Measurements from ENCODE around the gene BMP10. TPM values are rescaled to one million over a fixed set of nuclear protein-coding genes. Genes with fewer than 3 reads are reported as not detected.

Gene BMP10
- total and polyA plus RNA-seq, 4 experiments from 2014 or later: not detected

GRCh38 chr2:68865108-68865507 is 6.1 kb downstream of the BMP10 start:
- no peaks in the 10 kb centered on the region for H3K9me3 Mint-ChIP-seq
- intact Hi-C loops (cut with micrococcal nuclease): no loop called here
- H3K4me1 ChIP-seq (ENCODE audit: insufficient read depth, low read length): no peaks in the 10 kb centered on the region

GRCh38 chr2:68863996-68864395 is 7.2 kb downstream of the BMP10 start:
- Mint-ChIP-seq H3K36me3 (no peaks in the 10 kb centered on the region), H3K9me3 (no peaks in the 10 kb centered on the region), H3K27ac (no peak overlapping the region), H3K27me3 (no peaks in the 10 kb centered on the region), H3K4me1 (no peaks in the 10 kb centered on the region), H3K4me3 (no peak overlapping the region)
- Histone ChIP-seq H3K27me3 (ENCODE audit: insufficient read depth, low read length) (no peaks in the 10 kb centered on the region), H3K27ac (ENCODE audit: low read depth, low read length) (no peak overlapping the region), H3K4me3 (ENCODE audit: low read length in 2 of 2) (no peak overlapping the region), H3K36me3 (ENCODE audit: insufficient read depth, low read length) (no peaks in the 10 kb centered on the region), H3K9me3 (ENCODE audit: control insufficient read depth in 1 of 2, low read length in 2 of 2) (no peaks in the 10 kb centered on the region), H3K4me1 (ENCODE audit: insufficient read depth, low read length) (no peaks in the 10 kb centered on the region)
- DNase-seq: no peak
- ChIA-PET CTCF (ENCODE audit: partially characterized antibody) (no interaction called here), POLR2A (ENCODE audit: partially characterized antibody) (no interaction called here)
- intact Hi-C loops (cut with micrococcal nuclease): no loop called here

More at GRCh38 chr2:68865108-68865507, 6.1 kb downstream of the BMP10 start:
- H3K9me3 ChIP-seq (ENCODE audit: control insufficient read depth in 1 of 2, low read length in 2 of 2): no peaks in the 10 kb centered on the region
- no peaks in the 10 kb centered on the region for H3K27me3 Mint-ChIP-seq
- peaks cover 0 to 4% (median under 1%) of the 10 kb centered on the region in 4 donors for H3K4me1 Mint-ChIP-seq
- H3K36me3 Mint-ChIP-seq: no peaks in the 10 kb centered on the region
- no peak overlapping the region for H3K27ac ChIP-seq (ENCODE audit: low read depth, low read length)
- H3K36me3 ChIP-seq (ENCODE audit: insufficient read depth, low read length): no peaks in the 10 kb centered on the region
- no peak for DNase-seq
- CTCF ChIA-PET (ENCODE audit: partially characterized antibody): no interaction called here
- no peak overlapping the region for H3K4me3 ChIP-seq (ENCODE audit: low read length in 2 of 2)
- no peak overlapping the region for H3K27ac Mint-ChIP-seq
- H3K27me3 ChIP-seq (ENCODE audit: insufficient read depth, low read length): no peaks in the 10 kb centered on the region
- POLR2A ChIA-PET (ENCODE audit: partially characterized antibody): no interaction called here
- no peak overlapping the region for H3K4me3 Mint-ChIP-seq

- Mint-ChIP-seq H3K4me1 (no peaks in the 10 kb centered on the region), H3K27me3 (peaks cover 0 to 2% of the 10 kb centered on the region in 2 donors), H3K27ac (no peak overlapping the region), H3K9me3 (no peaks in the 10 kb centered on the region), H3K4me3 (no peak overlapping the region), H3K36me3 (no peaks in the 10 kb centered on the region)
- Histone ChIP-seq H3K4me3 (ENCODE audit: low read length in 2 of 2) (no peak overlapping the region), H3K4me1 (ENCODE audit: insufficient read depth, low read length) (no peaks in the 10 kb centered on the region), H3K9me3 (ENCODE audit: control insufficient read depth in 1 of 2, low read length in 2 of 2) (no peaks in the 10 kb centered on the region), H3K36me3 (ENCODE audit: insufficient read depth, low read length) (no peaks in the 10 kb centered on the region), H3K27me3 (ENCODE audit: insufficient read depth, low read length) (no peaks in the 10 kb centered on the region), H3K27ac (ENCODE audit: low read depth, low read length) (no peak overlapping the region)
- DNase-seq: no peak
- ChIA-PET CTCF (ENCODE audit: partially characterized antibody) (no interaction called here), POLR2A (ENCODE audit: partially characterized antibody) (no interaction called here)
- intact Hi-C loops (cut with micrococcal nuclease): no loop called here
These were observed 8.3 kb downstream of the BMP10 start for GRCh38 chr2:68862889-68863288.

GRCh38 chr2:68861330-68861729 is 9.9 kb downstream of the BMP10 start:
- Mint-ChIP-seq H3K9me3 (peaks cover 0 to 2% (median 0%) of the 10 kb centered on the region in 8 donors), H3K27me3 (peaks cover 0 to 2% of the 10 kb centered on the region in 2 donors), H3K4me1 (peaks cover 0 to 4% (median 0%) of the 10 kb centered on the region in 4 donors), H3K36me3 (no peaks in the 10 kb centered on the region), H3K27ac (no peak overlapping the region), H3K4me3 (no peak overlapping the region)
- H3K27me3 ChIP-seq (ENCODE audit: insufficient read depth, low read length): no peaks in the 10 kb centered on the region
- H3K4me1 ChIP-seq (ENCODE audit: insufficient read depth, low read length): no peaks in the 10 kb centered on the region
- DNase-seq: no peak
- no peaks in the 10 kb centered on the region for H3K36me3 ChIP-seq (ENCODE audit: insufficient read depth, low read length)
- H3K4me3 ChIP-seq (ENCODE audit: low read length in 2 of 2): no peak overlapping the region
- ChIA-PET CTCF (ENCODE audit: partially characterized antibody) (no interaction called here), POLR2A (ENCODE audit: partially characterized antibody) (interaction anchor here (0.7 kb wide), 1 partner anchor 24 kb away, joined by 4 read pairs; no protein-coding TSS in a partner anchor)
- intact Hi-C loops (cut with micrococcal nuclease): no loop called here
- H3K9me3 ChIP-seq (ENCODE audit: control insufficient read depth in 1 of 2, low read length in 2 of 2): no peaks in the 10 kb centered on the region
- H3K27ac ChIP-seq (ENCODE audit: low read depth, low read length): no peak overlapping the region

GRCh38 chr2:68860111-68860510 is 11.1 kb downstream of the BMP10 start:
- Mint-ChIP-seq H3K4me3 (no peak overlapping the region), H3K27me3 (peaks cover 0 to 2% of the 10 kb centered on the region in 2 donors), H3K36me3 (no peaks in the 10 kb centered on the region), H3K4me1 (peaks cover 0 to 4% (median 0%) of the 10 kb centered on the region in 4 donors), H3K27ac (no peak overlapping the region), H3K9me3 (peaks cover 0 to 4% (median 0%) of the 10 kb centered on the region in 8 donors)
- ChIA-PET POLR2A (ENCODE audit: partially characterized antibody) (no interaction called here), CTCF (ENCODE audit: partially characterized antibody) (interaction anchor here (1.3 kb wide), 1 partner anchor 64 kb away, joined by 3 read pairs; no protein-coding TSS in a partner anchor)
- no peak overlapping the region for H3K4me3 ChIP-seq (ENCODE audit: low read length in 2 of 2)
- H3K27ac ChIP-seq (ENCODE audit: low read depth, low read length): no peak overlapping the region
- no peak for DNase-seq
- H3K4me1 ChIP-seq (ENCODE audit: insufficient read depth, low read length): no peaks in the 10 kb centered on the region
- H3K36me3 ChIP-seq (ENCODE audit: insufficient read depth, low read length): no peaks in the 10 kb centered on the region
- no peaks in the 10 kb centered on the region for H3K27me3 ChIP-seq (ENCODE audit: insufficient read depth, low read length)
- intact Hi-C loops (cut with micrococcal nuclease): no loop called here
- no peaks in the 10 kb centered on the region for H3K9me3 ChIP-seq (ENCODE audit: control insufficient read depth in 1 of 2, low read length in 2 of 2)

- Histone ChIP-seq H3K36me3 (ENCODE audit: insufficient read depth, low read length) (no peaks in the 10 kb centered on the region), H3K27me3 (ENCODE audit: insufficient read depth, low read length) (no peaks in the 10 kb centered on the region), H3K27ac (ENCODE audit: low read depth, low read length) (no peak overlapping the region), H3K4me3 (ENCODE audit: low read length in 2 of 2) (no peak overlapping the region), H3K4me1 (ENCODE audit: insufficient read depth, low read length) (no peaks in the 10 kb centered on the region), H3K9me3 (ENCODE audit: control insufficient read depth in 1 of 2, low read length in 2 of 2) (no peaks in the 10 kb centered on the region)
- ChIA-PET POLR2A (ENCODE audit: partially characterized antibody) (interaction anchor here (1.0 kb wide), 1 partner anchor 57 kb away, joined by 3 read pairs; no protein-coding TSS in a partner anchor), CTCF (ENCODE audit: partially characterized antibody) (interaction anchor here (1.0 to 3.3 kb wide), 6 partner anchors 9 to 107 kb away, joined by 3 to 9 read pairs (median 4); no protein-coding TSS in a partner anchor)
- DNase-seq: no peak
- peaks cover 0 to 4% (median 0%) of the 10 kb centered on the region in 8 donors for H3K9me3 Mint-ChIP-seq
- no peaks in the 10 kb centered on the region for H3K36me3 Mint-ChIP-seq
- H3K4me3 Mint-ChIP-seq: no peak overlapping the region
- peaks cover 0 to 2% of the 10 kb centered on the region in 2 donors for H3K27me3 Mint-ChIP-seq
- H3K27ac Mint-ChIP-seq: no peak overlapping the region
- intact Hi-C loops (cut with micrococcal nuclease): no loop called here
- peaks cover 0 to 4% (median 0%) of the 10 kb centered on the region in 4 donors for H3K4me1 Mint-ChIP-seq
These were observed 13.2 kb downstream of the BMP10 start for GRCh38 chr2:68857855-68858456.

- H3K4me1 ChIP-seq (ENCODE audit: insufficient read depth, low read length): no peaks in the 10 kb centered on the region
- ChIA-PET POLR2A (ENCODE audit: partially characterized antibody) (no interaction called here), CTCF (ENCODE audit: partially characterized antibody) (interaction anchor here (1.0 to 3.3 kb wide), 5 partner anchors 9 to 102 kb away, joined by 3 to 9 read pairs (median 4); no protein-coding TSS in a partner anchor)
- DNase-seq: no peak
- H3K4me3 ChIP-seq (ENCODE audit: low read length in 2 of 2): no peak overlapping the region
- H3K27ac ChIP-seq (ENCODE audit: low read depth, low read length): no peak overlapping the region
- Mint-ChIP-seq H3K4me1 (peaks cover 0 to 4% (median 0%) of the 10 kb centered on the region in 4 donors), H3K36me3 (no peaks in the 10 kb centered on the region), H3K27ac (no peak overlapping the region), H3K4me3 (no peak overlapping the region), H3K9me3 (peaks cover 0 to 4% (median 0%) of the 10 kb centered on the region in 8 donors), H3K27me3 (peaks cover 0 to 2% of the 10 kb centered on the region in 2 donors)
- no peaks in the 10 kb centered on the region for H3K36me3 ChIP-seq (ENCODE audit: insufficient read depth, low read length)
- no peaks in the 10 kb centered on the region for H3K27me3 ChIP-seq (ENCODE audit: insufficient read depth, low read length)
- H3K9me3 ChIP-seq (ENCODE audit: control insufficient read depth in 1 of 2, low read length in 2 of 2): no peaks in the 10 kb centered on the region
- intact Hi-C loops (cut with micrococcal nuclease): no loop called here
These were observed 13.9 kb downstream of the BMP10 start for GRCh38 chr2:68857202-68857845.
